Nephron (organoid): ENCODE data around the gene PNO1.
A peak's percentile ranks its signal among the peaks of the same experiment; 100 is the strongest.

Source experiments
- H3K27ac Mint-ChIP-seq, 3 experiments: 2 replicates each; pipeline ENCODE4 v1.8.0; 2020; ENCODE audit warnings: mixed read lengths in 3 of 3, mild to moderate bottlenecking in 2 of 3, moderate library complexity in 1 of 3
- H3K27me3 Mint-ChIP-seq: 2 replicates; pipeline ENCODE4 v1.8.0; 2021; ENCODE audit warnings: low read depth, mild to moderate bottlenecking, moderate library complexity, mixed read lengths
- H3K36me3 Mint-ChIP-seq: 2 replicates; pipeline ENCODE4 v1.8.0; 2020; ENCODE audit warnings: low read depth, mixed read lengths
- H3K4me1 Mint-ChIP-seq: 2 replicates; pipeline ENCODE4 v1.8.0; 2020; ENCODE audit warnings: mixed read lengths
- H3K4me3 Mint-ChIP-seq, 3 experiments: 2 replicates each; pipeline ENCODE4 v1.8.0; 2020; ENCODE audit warnings: mild to moderate bottlenecking in 3 of 3, mixed read lengths in 3 of 3, moderate library complexity in 2 of 3
- H3K9me3 Mint-ChIP-seq: 2 replicates; pipeline ENCODE4 v1.8.0; 2020; ENCODE audit warnings: mixed read lengths
- TF ChIP-seq, protein P1 (sequence below), 3 experiments: fragments of 200-600 bp; sonication (generic); IDR thresholded peaks; one replicate each; pipeline ENCODE4 v1.5.0; 2021; ENCODE audit warnings: antibody characterized with exemption in 3 of 3; ENCODE audit not compliant: unreplicated experiment in 3 of 3

PNO1 gene

DNA sequence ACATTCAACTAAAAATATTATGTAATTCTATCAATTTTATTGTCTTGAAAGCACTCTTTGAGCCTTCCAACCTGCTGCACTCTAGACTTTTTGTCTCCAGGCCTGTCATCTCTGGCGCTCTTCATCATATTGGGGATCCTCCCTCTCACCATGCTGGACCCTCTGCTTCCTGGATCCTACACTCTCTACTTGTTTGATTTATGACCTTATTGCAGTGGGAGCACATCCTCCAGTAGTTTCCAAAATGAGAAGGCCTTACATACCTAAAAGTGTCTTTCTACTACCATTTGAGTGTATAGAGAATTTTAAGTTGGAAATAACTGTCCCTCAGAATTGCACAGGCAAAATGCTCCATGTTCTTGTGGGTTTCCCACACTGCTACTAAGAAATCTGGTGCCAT lies 25.2 kb downstream of the PNO1 start:
- peaks cover 10% of the 10 kb centered on the region for H3K4me1 Mint-ChIP-seq
- TF ChIP-seq, protein P1, sequence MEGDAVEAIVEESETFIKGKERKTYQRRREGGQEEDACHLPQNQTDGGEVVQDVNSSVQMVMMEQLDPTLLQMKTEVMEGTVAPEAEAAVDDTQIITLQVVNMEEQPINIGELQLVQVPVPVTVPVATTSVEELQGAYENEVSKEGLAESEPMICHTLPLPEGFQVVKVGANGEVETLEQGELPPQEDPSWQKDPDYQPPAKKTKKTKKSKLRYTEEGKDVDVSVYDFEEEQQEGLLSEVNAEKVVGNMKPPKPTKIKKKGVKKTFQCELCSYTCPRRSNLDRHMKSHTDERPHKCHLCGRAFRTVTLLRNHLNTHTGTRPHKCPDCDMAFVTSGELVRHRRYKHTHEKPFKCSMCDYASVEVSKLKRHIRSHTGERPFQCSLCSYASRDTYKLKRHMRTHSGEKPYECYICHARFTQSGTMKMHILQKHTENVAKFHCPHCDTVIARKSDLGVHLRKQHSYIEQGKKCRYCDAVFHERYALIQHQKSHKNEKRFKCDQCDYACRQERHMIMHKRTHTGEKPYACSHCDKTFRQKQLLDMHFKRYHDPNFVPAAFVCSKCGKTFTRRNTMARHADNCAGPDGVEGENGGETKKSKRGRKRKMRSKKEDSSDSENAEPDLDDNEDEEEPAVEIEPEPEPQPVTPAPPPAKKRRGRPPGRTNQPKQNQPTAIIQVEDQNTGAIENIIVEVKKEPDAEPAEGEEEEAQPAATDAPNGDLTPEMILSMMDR (IDR thresholded peaks at IDR 0.05; ENCODE audit: unreplicated experiment in 3 of 3): no peak
- H3K4me3 Mint-ChIP-seq: no peak overlapping the region
- H3K36me3 Mint-ChIP-seq: peaks cover 63% of the 10 kb centered on the region
- no peaks in the 10 kb centered on the region for H3K9me3 Mint-ChIP-seq
- H3K27me3 Mint-ChIP-seq: no peaks in the 10 kb centered on the region
- H3K27ac Mint-ChIP-seq: peak overlapping the region; percentile 3 to 53 (median 49)

DNA sequence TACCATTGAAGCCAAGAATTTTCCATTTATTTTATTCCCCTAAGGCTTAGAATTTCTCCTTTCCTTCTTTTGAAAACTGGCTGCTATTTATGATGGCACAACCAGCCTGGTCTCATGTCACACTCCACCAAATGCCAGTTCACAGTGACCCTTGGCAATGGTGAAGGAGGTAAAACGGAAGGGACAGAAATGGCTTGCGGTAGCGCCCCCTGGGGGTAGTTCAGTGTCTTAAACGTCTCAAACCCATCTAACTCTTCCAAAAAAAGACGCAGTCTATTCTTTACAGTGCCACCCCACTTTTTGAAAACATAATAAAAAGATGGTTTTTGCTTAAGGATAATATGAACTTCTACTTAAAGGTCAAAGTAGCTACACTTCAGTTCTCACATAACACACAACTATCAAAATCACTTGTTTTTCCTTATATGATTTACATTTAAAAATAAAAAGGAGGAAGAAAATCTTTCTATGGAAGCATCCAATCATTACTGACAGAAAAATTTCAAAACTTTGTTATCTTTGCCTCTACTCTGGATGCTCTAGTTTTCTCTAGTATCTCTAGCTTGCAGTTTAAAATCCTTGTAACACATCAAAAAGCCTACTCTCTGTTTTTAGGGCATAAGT lies 28.0 kb downstream of the PNO1 start:
- no peaks in the 10 kb centered on the region for H3K9me3 Mint-ChIP-seq
- peaks cover 50% of the 10 kb centered on the region for H3K36me3 Mint-ChIP-seq

DNA sequence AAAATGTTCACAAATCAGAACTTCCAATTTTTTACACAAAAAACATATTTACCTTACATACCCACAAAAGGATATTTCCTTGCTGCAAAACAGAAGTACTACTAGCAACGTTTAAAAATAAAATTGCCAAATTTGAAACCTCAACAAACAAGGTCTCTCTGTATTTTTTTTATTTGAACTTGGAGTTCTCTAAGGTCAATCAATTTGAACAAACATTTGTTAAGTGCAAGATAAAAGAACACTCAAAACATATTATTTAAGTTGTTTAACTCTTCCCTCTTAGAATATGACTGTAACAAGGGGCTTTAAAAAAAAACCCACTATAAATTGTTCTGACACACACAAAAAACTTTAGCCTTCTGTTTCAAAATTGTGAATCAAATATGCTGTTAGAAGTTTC lies 29.6 kb downstream of the PNO1 start:
- peaks cover 38% of the 10 kb centered on the region for H3K36me3 Mint-ChIP-seq
- H3K27ac Mint-ChIP-seq: no peak overlapping the region
- H3K4me1 Mint-ChIP-seq: peaks cover 14% of the 10 kb centered on the region
- TF ChIP-seq, protein P1 (IDR thresholded peaks at IDR 0.05; ENCODE audit: unreplicated experiment in 3 of 3): no peak
- H3K27me3 Mint-ChIP-seq: no peaks in the 10 kb centered on the region
- no peaks in the 10 kb centered on the region for H3K9me3 Mint-ChIP-seq
- no peak overlapping the region for H3K4me3 Mint-ChIP-seq

More for the DNA sequence above, 28.0 kb downstream of the PNO1 start:
- H3K4me3 Mint-ChIP-seq: no peak overlapping the region
- no peak overlapping the region for H3K27ac Mint-ChIP-seq
- H3K27me3 Mint-ChIP-seq: no peaks in the 10 kb centered on the region
- H3K4me1 Mint-ChIP-seq: peaks cover 10% of the 10 kb centered on the region
- TF ChIP-seq, protein P1 (IDR thresholded peaks at IDR 0.05; ENCODE audit: unreplicated experiment in 3 of 3): peak; percentile 43 to 62 (median 43)

DNA sequence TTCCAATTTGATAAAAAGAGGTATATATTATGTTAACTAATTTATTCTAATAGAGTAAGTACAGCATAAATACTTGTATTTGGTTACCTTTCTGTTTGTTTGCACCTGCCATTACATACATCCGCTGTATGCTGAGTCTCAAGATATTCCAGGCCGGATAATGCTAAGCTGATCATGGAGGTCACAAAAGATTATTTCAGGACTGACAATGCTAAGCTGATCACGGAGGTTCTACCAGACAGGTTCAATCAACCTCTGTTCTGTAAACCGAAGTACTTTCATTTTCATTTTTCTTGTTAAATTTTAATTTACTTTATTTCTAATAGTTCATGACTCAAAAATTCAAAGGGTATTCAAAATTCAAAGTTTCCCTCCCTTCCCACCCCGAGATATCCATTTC lies 31.1 kb downstream of the PNO1 start:
- TF ChIP-seq, protein P1 (IDR thresholded peaks at IDR 0.05; ENCODE audit: unreplicated experiment in 3 of 3): no peak
- H3K27me3 Mint-ChIP-seq: no peaks in the 10 kb centered on the region
- H3K4me1 Mint-ChIP-seq: peaks cover 21% of the 10 kb centered on the region
- H3K9me3 Mint-ChIP-seq: no peaks in the 10 kb centered on the region
- peaks cover 26% of the 10 kb centered on the region for H3K36me3 Mint-ChIP-seq
- no peak overlapping the region for H3K27ac Mint-ChIP-seq
- no peak overlapping the region for H3K4me3 Mint-ChIP-seq

DNA sequence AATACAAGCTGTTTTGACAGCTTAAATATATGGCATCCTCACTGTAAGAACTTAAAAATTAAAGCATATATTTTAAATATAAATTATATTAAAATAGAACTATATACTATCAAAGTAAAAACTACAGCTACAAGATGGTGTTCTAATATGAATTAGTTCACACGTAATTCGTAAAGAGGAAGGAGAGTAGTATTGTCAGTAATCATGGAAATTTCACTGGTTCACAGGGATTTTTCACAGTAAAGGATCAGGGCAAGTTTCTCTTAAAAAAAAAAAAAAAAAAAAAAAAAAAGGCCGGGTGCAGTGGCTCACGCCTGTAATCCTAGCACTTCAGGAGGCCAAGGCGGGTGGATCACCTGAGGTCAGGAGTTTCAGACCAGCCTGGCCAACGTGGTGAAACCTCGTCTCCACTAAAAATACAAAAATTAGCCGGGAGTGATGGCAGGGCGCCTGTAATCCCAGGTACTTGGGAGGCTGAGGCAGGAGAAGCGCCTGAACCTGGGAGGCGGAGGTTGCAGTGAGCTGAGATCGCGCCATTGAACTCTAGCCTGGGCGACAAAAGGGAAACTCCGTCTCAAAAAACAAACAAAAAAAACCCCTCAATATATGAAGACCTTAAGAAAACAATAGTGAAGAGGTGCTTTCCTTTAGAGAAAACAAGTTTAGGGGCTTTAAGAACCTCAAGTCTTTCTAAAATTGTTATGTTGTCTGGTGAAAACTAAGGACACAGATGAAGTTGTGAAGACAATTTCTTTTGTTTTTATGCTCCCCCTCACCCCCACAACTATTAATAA lies 32.5 kb downstream of the PNO1 start:
- Mint-ChIP-seq H3K4me3 (no peak overlapping the region), H3K27ac (no peak overlapping the region), H3K4me1 (peaks cover 25% of the 10 kb centered on the region), H3K27me3 (no peaks in the 10 kb centered on the region), H3K9me3 (no peaks in the 10 kb centered on the region), H3K36me3 (peaks cover 16% of the 10 kb centered on the region)
- TF ChIP-seq, protein P1 (IDR thresholded peaks at IDR 0.05; ENCODE audit: unreplicated experiment in 3 of 3): no peak
